HG02981 (cell line): Measurements from ENCODE around the gene GIPR.
"Not testable (repeated sequence)": the region's sequence is repeated elsewhere in the genome, so short reads cannot be mapped to it uniquely, and the experiment has no call there.

Experiments
- ATAC-seq: cut with Tn5 transposase; IDR thresholded peaks from one replicate; pipeline ENCODE4 v1.9.1; 2021; ENCODE audit warnings: mild to moderate bottlenecking, moderate library complexity; ENCODE audit not compliant: unreplicated experiment

GIPR gene

GRCh38 chr19:45691516-45692186 is 23.6 kb downstream of the GIPR start, which contains the start of gene SNRPD2:
TSS of gene SNRPD2 (minus strand) at chr19:45691953. CDS start at chr19:45691888, 65 bp downstream.
- peak; percentile 41 for ATAC-seq

- ATAC-seq, result peak; percentile 89
These were observed 24.4 kb downstream of the GIPR start, which contains the start of gene QPCTL for GRCh38 chr19:45692187-45693105. TSS of gene QPCTL (plus strand) at chr19:45692666. CDS start at chr19:45692704, 38 bp downstream.

GRCh38 chr19:45693106-45693788 is 25.2 kb downstream of the GIPR start:
- no peak for ATAC-seq

- ATAC-seq, result no peak
These were observed 33.7 kb downstream of the GIPR start for GRCh38 chr19:45701676-45702075.

- ATAC-seq, result no peak
These were observed 37.1 kb downstream of the GIPR start for GRCh38 chr19:45705115-45705514.

- ATAC-seq, result no peak
These were observed 37.8 kb downstream of the GIPR start for GRCh38 chr19:45705710-45706415.

- ATAC-seq, result no peak
These were observed 42.5 kb downstream of the GIPR start for GRCh38 chr19:45710356-45711130.

- ATAC-seq, result no peak
These were observed 44.1 kb downstream of the GIPR start for GRCh38 chr19:45711851-45712698.

GRCh38 chr19:45712699-45713067 is 44.7 kb downstream of the GIPR start:
- no peak for ATAC-seq

GRCh38 chr19:45713141-45713540 is 45.1 kb downstream of the GIPR start:
- no peak for ATAC-seq

- no peak for ATAC-seq
These were observed 47.1 kb downstream of the GIPR start for GRCh38 chr19:45715139-45715538.

GRCh38 chr19:45716359-45717130 is 48.5 kb downstream of the GIPR start:
- ATAC-seq, result no peak

- ATAC-seq, result peak; percentile 92
These were observed 49.3 kb downstream of the GIPR start for GRCh38 chr19:45717131-45717982.

- no peak for ATAC-seq
These were observed 50.1 kb downstream of the GIPR start for GRCh38 chr19:45717983-45718650.

- ATAC-seq, result not testable (repeated sequence)
These were observed 52.0 kb downstream of the GIPR start for GRCh38 chr19:45720065-45720464.

- ATAC-seq, result not testable (repeated sequence)
These were observed 60.7 kb downstream of the GIPR start for GRCh38 chr19:45728683-45729082.

- no peak for ATAC-seq
These were observed 61.8 kb downstream of the GIPR start for GRCh38 chr19:45729800-45730290.
